Ishikawa (cell line): Measurements from ENCODE around the gene SAT1.

Experiments used
- RAD21 ChIP-seq: IDR thresholded peaks from 2 replicates; pipeline ENCODE4 v1.6.1; 2012; ENCODE audit warnings: low read depth
- REST ChIP-seq: IDR thresholded peaks from 2 replicates; pipeline ENCODE4 v1.6.1; 2012; ENCODE audit warnings: low read depth, mild to moderate bottlenecking

- TF ChIP-seq REST (no peak), RAD21 (no peak)
These were observed 12.8 kb upstream of the SAT1 start for GRCh38 chrX:23770142-23770541.
